Upper lobe of left lung (tissue), 4 donors: ENCODE data around the gene GPR55.

Experiments used
- EP300 ChIP-seq, 4 donors: sonication (generic); formaldehyde crosslinking; IDR thresholded peaks; one replicate each; pipeline ENCODE4 v1.5.1; 2017; ENCODE audit warnings: antibody characterized with exemption in 4 of 4, control low read depth in 2 of 4
- POLR2A ChIP-seq, 4 donors: fragments of 450-650 bp; IDR thresholded peaks; one replicate each; pipeline ENCODE4 v1.5.1; 2016 to 2017; ENCODE audit warnings: antibody characterized with exemption in 4 of 4, mild to moderate bottlenecking in 2 of 4
- TF ChIP-seq, protein P1 (sequence below), 6 experiments: fragments of 450-650 bp in 4 of 6; fragments of 200-600 bp in 2 of 6; sonication (generic) in 2 of 6; IDR thresholded peaks; one replicate each; pipeline ENCODE4 v1.5.1; 2016 to 2019; ENCODE audit warnings: antibody characterized with exemption in 6 of 6

DNA sequence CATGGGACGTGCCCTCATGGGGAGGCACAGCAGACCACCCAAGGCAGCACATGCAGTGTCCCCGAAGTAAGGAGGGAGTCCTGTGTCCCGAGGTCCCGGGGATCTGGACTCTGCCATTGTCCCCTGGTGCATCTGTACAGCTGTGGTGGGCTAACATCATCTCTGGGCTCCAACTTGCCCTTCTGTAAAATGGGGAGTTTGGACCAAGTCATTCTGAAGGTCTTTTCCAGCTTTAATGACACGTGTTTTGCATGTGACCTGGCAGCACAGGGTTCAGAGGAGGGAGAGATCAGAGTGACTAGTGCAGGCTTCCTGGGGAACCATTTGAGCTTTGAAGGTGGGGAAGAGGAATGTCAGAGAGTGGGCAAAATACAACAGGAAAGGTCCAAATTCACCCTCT is 38.8 kb downstream of the GPR55 start:
- TF ChIP-seq, protein P1, sequence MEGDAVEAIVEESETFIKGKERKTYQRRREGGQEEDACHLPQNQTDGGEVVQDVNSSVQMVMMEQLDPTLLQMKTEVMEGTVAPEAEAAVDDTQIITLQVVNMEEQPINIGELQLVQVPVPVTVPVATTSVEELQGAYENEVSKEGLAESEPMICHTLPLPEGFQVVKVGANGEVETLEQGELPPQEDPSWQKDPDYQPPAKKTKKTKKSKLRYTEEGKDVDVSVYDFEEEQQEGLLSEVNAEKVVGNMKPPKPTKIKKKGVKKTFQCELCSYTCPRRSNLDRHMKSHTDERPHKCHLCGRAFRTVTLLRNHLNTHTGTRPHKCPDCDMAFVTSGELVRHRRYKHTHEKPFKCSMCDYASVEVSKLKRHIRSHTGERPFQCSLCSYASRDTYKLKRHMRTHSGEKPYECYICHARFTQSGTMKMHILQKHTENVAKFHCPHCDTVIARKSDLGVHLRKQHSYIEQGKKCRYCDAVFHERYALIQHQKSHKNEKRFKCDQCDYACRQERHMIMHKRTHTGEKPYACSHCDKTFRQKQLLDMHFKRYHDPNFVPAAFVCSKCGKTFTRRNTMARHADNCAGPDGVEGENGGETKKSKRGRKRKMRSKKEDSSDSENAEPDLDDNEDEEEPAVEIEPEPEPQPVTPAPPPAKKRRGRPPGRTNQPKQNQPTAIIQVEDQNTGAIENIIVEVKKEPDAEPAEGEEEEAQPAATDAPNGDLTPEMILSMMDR (IDR thresholded peaks at IDR 0.05) = no peak
- no peak for TF ChIP-seq POLR2A (IDR thresholded peaks at IDR 0.05)
- no peak for TF ChIP-seq EP300 (IDR thresholded peaks at IDR 0.05)
